CD4-positive, alpha-beta T cell treated with Interleukin-12 subunit alpha and Interleukin-12 subunit beta, for 1 hour (primary cell): Measurements from ENCODE around the gene OSBPL7.

ENCODE experiments used
- DNase-seq: peaks from one replicate; pipeline ENCODE4 v3.0.0-alpha.2; 2020

The OSBPL7 gene

GRCh38 chr17:47846716-47847340, 25.2 kb upstream of the OSBPL7 start:
- DNase-seq = no peak

- no peak for DNase-seq
Observed at GRCh38 chr17:47845716-47846075, 24.1 kb upstream of the OSBPL7 start.

- no peak for DNase-seq
Observed at GRCh38 chr17:47844814-47845715, 23.5 kb upstream of the OSBPL7 start.

- no peak for DNase-seq
Observed at GRCh38 chr17:47844227-47844626, 22.6 kb upstream of the OSBPL7 start.

- no peak for DNase-seq
Observed at GRCh38 chr17:47843391-47843730, 21.8 kb upstream of the OSBPL7 start.

- no peak for DNase-seq
Observed at GRCh38 chr17:47841488-47842291, 20.1 kb upstream of the OSBPL7 start.

- peak; percentile 89 for DNase-seq
Observed at GRCh38 chr17:47840742-47841487, 19.3 kb upstream of the OSBPL7 start, which contains the start of gene SCRN2. SCRN2 (minus strand) TSS chr17:47841273; CDS start chr17:47840843, 430 bp downstream.

- no peak for DNase-seq
Observed at GRCh38 chr17:47840001-47840741, 18.6 kb upstream of the OSBPL7 start.

- no peak for DNase-seq
Observed at GRCh38 chr17:47839071-47839470, 17.5 kb upstream of the OSBPL7 start.

- no peak for DNase-seq
Observed at GRCh38 chr17:47838636-47839035, 17.0 kb upstream of the OSBPL7 start.

- DNase-seq = no peak
Observed at GRCh38 chr17:47837401-47838039, 15.9 kb upstream of the OSBPL7 start.

GRCh38 chr17:47836601-47837000, 15.0 kb upstream of the OSBPL7 start:
- DNase-seq = no peak

GRCh38 chr17:47834756-47835155, 13.2 kb upstream of the OSBPL7 start:
- DNase-seq = no peak

- no peak for DNase-seq
Observed at GRCh38 chr17:47831934-47832327, 10.3 kb upstream of the OSBPL7 start.

GRCh38 chr17:47831003-47831933, 9.7 kb upstream of the OSBPL7 start, which contains the start of the genes LRRC46 and MRPL10:
LRRC46 (plus strand) TSS chr17:47831670; CDS start chr17:47831990, 320 bp downstream.
MRPL10 (minus strand) TSS chr17:47831541; CDS start chr17:47831511, 30 bp downstream.
- DNase-seq = peak; percentile 94

GRCh38 chr17:47830396-47831002, 8.9 kb upstream of the OSBPL7 start:
- no peak for DNase-seq

GRCh38 chr17:47829870-47830269, 8.3 kb upstream of the OSBPL7 start:
- DNase-seq = peak; percentile 90

GRCh38 chr17:47823519-47823918, 1.9 kb upstream of the OSBPL7 start:
- no peak for DNase-seq

- DNase-seq = no peak
Observed at GRCh38 chr17:47822785-47823184, 1.2 kb upstream of the OSBPL7 start.

GRCh38 chr17:47821031-47821423, 567 bp downstream of the OSBPL7 start:
- DNase-seq = no peak
